Keratinocyte (primary cell): ENCODE results near the gene RSPH9. TPM values are rescaled to one million over a fixed set of nuclear protein-coding genes. Genes with fewer than 3 reads are reported as not detected.

ENCODE experiments used
- DNase-seq: peaks from one replicate; pipeline ENCODE4 v3.0.0-alpha.2; 2011; ENCODE audit warnings: low read depth, missing footprints, low spot score
- FAIRE-seq: peaks from 2 replicates; lab custom pipeline; 2011; peaks lifted over from hg19 to GRCh38; lab: Jason Lieb, UNC
- H2AFZ ChIP-seq: 2 replicates; pipeline ENCODE4 v1.6.0; 2012; ENCODE audit warnings: low read length, control low read depth, inconsistent platforms; ENCODE audit not compliant: control insufficient read depth
- H3K27ac ChIP-seq: 2 replicates; pipeline ENCODE4 v1.5.1; 2011; ENCODE audit warnings: low read length; ENCODE audit not compliant: control insufficient read depth, insufficient read depth
- H3K27me3 ChIP-seq: 3 replicates; pipeline ENCODE4 v1.6.0; 2011; ENCODE audit warnings: low read length; ENCODE audit not compliant: control insufficient read depth, insufficient read depth; ENCODE audit errors: extremely low read depth
- H3K36me3 ChIP-seq, 2 experiments: 2 replicates in 1 of 2; 3 replicates in 1 of 2; pipeline ENCODE4 v1.5.1; 2011; ENCODE audit warnings: low read length in 2 of 2, mild to moderate bottlenecking in 1 of 2; ENCODE audit not compliant: control insufficient read depth in 2 of 2, insufficient read depth in 2 of 2; ENCODE audit errors: extremely low read depth in 1 of 2
- H3K4me1 ChIP-seq: 3 replicates; pipeline ENCODE4 v1.5.1; 2011; ENCODE audit warnings: low read length; ENCODE audit not compliant: control insufficient read depth, insufficient read depth; ENCODE audit errors: extremely low read depth
- H3K4me2 ChIP-seq: 3 replicates; pipeline ENCODE4 v1.6.0; 2011; ENCODE audit warnings: low read depth, low read length; ENCODE audit not compliant: control insufficient read depth, insufficient read depth; ENCODE audit errors: extremely low read depth
- H3K4me3 ChIP-seq, 3 experiments: fragments of 200-600 bp in 1 of 3; sonication (generic) in 1 of 3; 2 replicates in 2 of 3; 3 replicates in 1 of 3; pipeline ENCODE4 v1.5.1; 2011 to 2016; ENCODE audit warnings: low read length in 3 of 3, mild to moderate bottlenecking in 3 of 3, control low read depth in 2 of 3, inconsistent platforms in 1 of 3, low read depth in 1 of 3, mixed read lengths in 1 of 3, mixed run types in 1 of 3, moderate library complexity in 1 of 3; ENCODE audit not compliant: control insufficient read depth in 2 of 3, insufficient read depth in 2 of 3; ENCODE audit errors: extremely low read depth in 1 of 3
- H3K79me2 ChIP-seq: 2 replicates; pipeline ENCODE4 v1.6.0; 2012; ENCODE audit warnings: low read length; ENCODE audit not compliant: control insufficient read depth, insufficient read depth
- H3K9ac ChIP-seq: 3 replicates; pipeline ENCODE4 v1.6.0; 2011; ENCODE audit warnings: low read length; ENCODE audit not compliant: control insufficient read depth, insufficient read depth; ENCODE audit errors: extremely low read depth
- H3K9me1 ChIP-seq: 3 replicates; pipeline ENCODE4 v1.6.0; 2011; ENCODE audit warnings: low read length; ENCODE audit not compliant: control insufficient read depth, insufficient read depth; ENCODE audit errors: extremely low read depth
- H3K9me3 ChIP-seq: 2 replicates; pipeline ENCODE4 v1.5.1; 2012; ENCODE audit warnings: low read depth, low read length; ENCODE audit not compliant: control insufficient read depth
- H4K20me1 ChIP-seq: 3 replicates; pipeline ENCODE4 v1.6.0; 2011; ENCODE audit warnings: low read length; ENCODE audit not compliant: control insufficient read depth, insufficient read depth; ENCODE audit errors: extremely low read depth
- EZH2 ChIP-seq: IDR thresholded peaks from one replicate; pipeline ENCODE4 v1.6.1; 2012; ENCODE audit warnings: inconsistent platforms, mild to moderate bottlenecking, low read length, moderate library complexity
- dilution Hi-C: fragments of 300-500 bp; cut with MboI; formaldehyde crosslinking; loops from one replicate; pipeline ENCODE4 v1.7.0; 2020; ENCODE audit warnings: low sequenced_read_pairs; ENCODE audit not compliant: extremely low pct_ligation_motif_present
- polyA plus RNA-seq, 5 experiments: library from polyadenylated mRNA; depleted of rRNA in 3 of 5; stranded (reverse) in 3 of 5; stranded (forward) in 1 of 5; unstranded in 1 of 5; fragments of >200 nt; gene quantifications; 1 replicate in 1 of 5; 2 replicates in 3 of 5; 3 replicates in 1 of 5; pipeline versions ENCODE4 v1.2.1 to v1.2.3, GENCODE V29; 2011 to 2012; ENCODE audit warnings: missing spikeins in 2 of 5, low read depth in 1 of 5, low replicate concordance in 1 of 5
- TF ChIP-seq, protein P1 (sequence below), 3 experiments: IDR thresholded peaks in 1 of 3; conservative IDR thresholded peaks in 1 of 3; optimal IDR thresholded peaks in 1 of 3; 2 replicates in 2 of 3; 3 replicates in 1 of 3; pipeline versions ENCODE3 to v1.5.1; 2011; ENCODE audit warnings: low read length in 3 of 3, mild to moderate bottlenecking in 3 of 3, moderate library complexity in 2 of 3, control low read depth in 1 of 3, inconsistent platforms in 1 of 3; ENCODE audit not compliant: insufficient read depth in 2 of 3; ENCODE audit errors: extremely low read depth in 1 of 3

Gene RSPH9
- polyA plus RNA-seq, 1 donor (not counting 4 experiments of a cell fraction or from before 2014, with no cell fraction given) = not detected

DNA sequence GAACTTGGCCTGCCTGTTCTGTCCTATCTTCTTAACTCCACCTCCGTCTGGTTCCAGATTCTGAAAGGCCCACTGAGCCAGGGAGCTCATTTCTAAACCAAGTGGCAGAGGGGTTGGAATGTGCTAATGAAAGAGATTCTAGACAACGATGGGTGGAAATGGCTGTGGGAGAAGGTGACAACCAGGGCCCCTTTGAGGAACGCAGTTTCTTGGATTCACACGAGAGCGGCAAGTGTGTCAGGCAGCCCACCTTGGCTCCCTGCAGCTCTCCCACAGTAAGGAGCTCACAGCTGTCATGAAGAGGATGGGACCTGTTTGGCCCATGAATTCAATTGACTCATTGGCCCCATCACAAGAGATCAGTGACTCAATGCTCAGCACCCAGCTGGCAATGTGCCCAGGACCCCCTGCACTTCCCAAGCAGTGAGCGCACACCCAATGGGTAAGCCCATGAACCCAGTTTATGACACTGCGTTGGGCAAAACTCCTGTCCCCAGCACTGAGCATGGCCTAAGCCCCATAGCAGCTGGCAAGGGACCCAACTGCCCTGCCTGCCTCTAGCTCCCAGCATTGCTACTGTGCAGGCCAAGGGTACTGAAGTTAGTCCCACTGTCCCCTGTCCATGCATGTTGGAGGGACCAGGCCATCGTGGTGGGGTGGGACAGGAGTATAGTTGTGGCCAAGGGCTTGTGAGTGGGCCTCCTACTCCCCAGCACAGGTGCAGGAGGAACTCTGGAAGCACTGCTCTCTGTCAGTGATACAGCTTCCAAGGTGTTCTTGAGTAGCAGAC is 26.4 kb downstream of the RSPH9 start:
- H3K4me2 ChIP-seq = no peak overlapping the region
- no peak overlapping the region for H3K4me3 ChIP-seq
- H3K9ac ChIP-seq = no peak overlapping the region
- DNase-seq (no peak), FAIRE-seq (no peak)
- H3K9me3 ChIP-seq = no peaks in the 10 kb centered on the region
- dilution Hi-C loops = no loop called here
- no peak overlapping the region for H2AFZ ChIP-seq
- H3K9me1 ChIP-seq = peaks cover 2% of the 10 kb centered on the region
- H3K4me1 ChIP-seq = peaks cover 20% of the 10 kb centered on the region
- TF ChIP-seq, protein P1, sequence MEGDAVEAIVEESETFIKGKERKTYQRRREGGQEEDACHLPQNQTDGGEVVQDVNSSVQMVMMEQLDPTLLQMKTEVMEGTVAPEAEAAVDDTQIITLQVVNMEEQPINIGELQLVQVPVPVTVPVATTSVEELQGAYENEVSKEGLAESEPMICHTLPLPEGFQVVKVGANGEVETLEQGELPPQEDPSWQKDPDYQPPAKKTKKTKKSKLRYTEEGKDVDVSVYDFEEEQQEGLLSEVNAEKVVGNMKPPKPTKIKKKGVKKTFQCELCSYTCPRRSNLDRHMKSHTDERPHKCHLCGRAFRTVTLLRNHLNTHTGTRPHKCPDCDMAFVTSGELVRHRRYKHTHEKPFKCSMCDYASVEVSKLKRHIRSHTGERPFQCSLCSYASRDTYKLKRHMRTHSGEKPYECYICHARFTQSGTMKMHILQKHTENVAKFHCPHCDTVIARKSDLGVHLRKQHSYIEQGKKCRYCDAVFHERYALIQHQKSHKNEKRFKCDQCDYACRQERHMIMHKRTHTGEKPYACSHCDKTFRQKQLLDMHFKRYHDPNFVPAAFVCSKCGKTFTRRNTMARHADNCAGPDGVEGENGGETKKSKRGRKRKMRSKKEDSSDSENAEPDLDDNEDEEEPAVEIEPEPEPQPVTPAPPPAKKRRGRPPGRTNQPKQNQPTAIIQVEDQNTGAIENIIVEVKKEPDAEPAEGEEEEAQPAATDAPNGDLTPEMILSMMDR (optimal IDR thresholded peaks at IDR 0.05 in 1 of 3, IDR thresholded peaks at IDR 0.05 in 1 of 3, conservative IDR thresholded peaks at IDR 0.05 in 1 of 3; ENCODE audit: extremely low read depth in 1 of 3, insufficient read depth in 2 of 3, low read length in 3 of 3) = no peak
- no peak for TF ChIP-seq EZH2
- no peaks in the 10 kb centered on the region for H3K79me2 ChIP-seq
- no peaks in the 10 kb centered on the region for H4K20me1 ChIP-seq
- no peak overlapping the region for H3K27ac ChIP-seq
- H3K36me3 ChIP-seq = peaks cover 29 to 31% of the 10 kb centered on the region in 2 experiments
- H3K27me3 ChIP-seq = no peaks in the 10 kb centered on the region

DNA sequence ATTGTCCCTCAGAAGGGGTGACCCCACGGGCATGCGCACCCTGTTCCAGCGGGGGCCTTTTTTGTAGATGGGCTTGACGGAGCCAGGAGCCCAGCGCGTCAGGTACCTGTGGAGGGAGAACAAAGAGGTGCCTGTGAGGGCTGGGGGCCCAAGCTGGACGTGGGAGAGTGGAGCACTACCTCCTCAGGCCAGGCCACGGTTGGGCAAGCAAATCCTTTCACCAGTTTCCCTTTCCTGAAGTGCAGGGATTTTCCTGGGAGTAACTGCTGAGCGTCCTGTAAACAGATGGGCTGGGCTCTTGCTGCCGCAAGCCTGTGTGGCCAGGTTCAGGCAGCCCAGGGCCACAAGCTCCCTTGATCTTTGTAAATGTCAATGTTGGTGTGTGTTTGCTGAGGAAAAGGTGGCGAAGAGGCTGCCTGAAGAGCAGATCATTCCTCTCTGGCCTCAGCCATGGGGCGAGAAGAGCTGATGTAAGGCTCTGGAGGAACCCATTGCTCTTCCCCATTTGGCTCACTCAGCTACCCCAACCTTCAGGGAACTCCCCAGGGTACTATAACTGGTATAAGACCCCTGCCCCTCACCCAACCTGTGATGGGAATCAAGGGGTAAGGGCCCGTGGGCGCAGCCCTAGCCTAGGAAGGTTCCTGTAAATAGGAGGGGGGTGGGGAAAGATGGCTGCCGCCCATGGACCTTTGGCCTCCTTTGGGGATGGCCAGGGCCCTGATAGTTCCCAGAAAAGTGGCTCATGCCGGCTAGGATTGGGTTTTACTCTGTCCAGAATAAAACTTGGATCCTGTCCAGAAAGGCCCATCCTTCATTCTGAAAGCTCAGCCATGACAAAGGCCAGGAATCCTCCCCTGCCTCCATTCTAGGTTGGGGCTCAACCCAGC is 27.2 kb downstream of the RSPH9 start:
- dilution Hi-C loops = no loop called here
- DNase-seq (no peak), FAIRE-seq (no peak)
- no peaks in the 10 kb centered on the region for H4K20me1 ChIP-seq
- no peak overlapping the region for H3K4me3 ChIP-seq
- no peaks in the 10 kb centered on the region for H3K79me2 ChIP-seq
- H3K36me3 ChIP-seq = peaks cover 29 to 38% of the 10 kb centered on the region in 2 experiments
- H3K9me1 ChIP-seq = peaks cover 2% of the 10 kb centered on the region
- H3K27ac ChIP-seq = no peak overlapping the region
- no peak overlapping the region for H3K4me2 ChIP-seq
- H3K4me1 ChIP-seq = peaks cover 20% of the 10 kb centered on the region
- H3K9me3 ChIP-seq = no peaks in the 10 kb centered on the region
- H2AFZ ChIP-seq = no peak overlapping the region
- no peak overlapping the region for H3K9ac ChIP-seq
- no peaks in the 10 kb centered on the region for H3K27me3 ChIP-seq
- TF ChIP-seq, protein P1 (optimal IDR thresholded peaks at IDR 0.05 in 1 of 3, IDR thresholded peaks at IDR 0.05 in 1 of 3, conservative IDR thresholded peaks at IDR 0.05 in 1 of 3; ENCODE audit: extremely low read depth in 1 of 3, insufficient read depth in 2 of 3, low read length in 3 of 3) = no peak
- TF ChIP-seq EZH2 = no peak
